Neutrophil (primary cell): ENCODE results near the gene DPYD.

Source experiments
- H3K27ac ChIP-seq: fragments of 200-600 bp; sonication (generic); 2 replicates; pipeline ENCODE4 v1.5.1; 2016; ENCODE audit warnings: mild to moderate bottlenecking, moderate library complexity
- H3K27me3 ChIP-seq: fragments of 200-600 bp; sonication (generic); 2 replicates; pipeline ENCODE4 v1.6.0; 2016; ENCODE audit warnings: mild to moderate bottlenecking
- H3K36me3 ChIP-seq: fragments of 200-600 bp; sonication (generic); 2 replicates; pipeline ENCODE4 v1.5.1; 2017
- H3K4me1 ChIP-seq, 2 experiments: fragments of 200-600 bp in 1 of 2; sonication (generic) in 1 of 2; 1 replicate in 1 of 2; 2 replicates in 1 of 2; pipeline versions ENCODE4 v1.5.1 to v1.6.1; 2013 to 2016; ENCODE audit warnings: low read depth in 1 of 2, low read length in 1 of 2, mild to moderate bottlenecking in 1 of 2, moderate library complexity in 1 of 2; ENCODE audit not compliant: control insufficient read depth in 1 of 2, insufficient read depth in 1 of 2
- H3K4me3 ChIP-seq, 2 experiments: fragments of 200-600 bp in 1 of 2; sonication (generic) in 1 of 2; 1 replicate in 1 of 2; 2 replicates in 1 of 2; pipeline ENCODE4 v1.5.1; 2013 to 2016; ENCODE audit warnings: low read depth in 1 of 2, low read length in 1 of 2, mild to moderate bottlenecking in 1 of 2, moderate library complexity in 1 of 2
- H3K9me3 ChIP-seq: fragments of 200-600 bp; sonication (generic); 2 replicates; pipeline ENCODE4 v1.5.1; 2016
- CTCF ChIP-seq: fragments of 200-600 bp; sonication (generic); IDR thresholded peaks from 2 replicates; pipeline ENCODE4 v1.5.1; 2016; ENCODE audit warnings: antibody characterized with exemption

DPYD gene

GRCh38 chr1:97078872-97079271, 842.0 kb downstream of the DPYD start:
- no peak for TF ChIP-seq CTCF
- no peaks in the 10 kb centered on the region for H3K27me3 ChIP-seq
- H3K36me3 ChIP-seq: peaks cover 11% of the 10 kb centered on the region
- H3K4me3 ChIP-seq: no peak overlapping the region
- H3K27ac ChIP-seq: no peak overlapping the region
- no peaks in the 10 kb centered on the region for H3K9me3 ChIP-seq
- H3K4me1 ChIP-seq: no peaks in the 10 kb centered on the region

- TF ChIP-seq CTCF: no peak
- peaks cover 11% of the 10 kb centered on the region for H3K36me3 ChIP-seq
- H3K4me1 ChIP-seq: no peaks in the 10 kb centered on the region
- no peaks in the 10 kb centered on the region for H3K9me3 ChIP-seq
- no peak overlapping the region for H3K4me3 ChIP-seq
- H3K27ac ChIP-seq: no peak overlapping the region
- H3K27me3 ChIP-seq: no peaks in the 10 kb centered on the region
Measured at GRCh38 chr1:97077221-97077620, 843.6 kb downstream of the DPYD start.

- Histone ChIP-seq H3K36me3 (peaks cover 11% of the 10 kb centered on the region), H3K9me3 (no peaks in the 10 kb centered on the region), H3K27me3 (no peaks in the 10 kb centered on the region), H3K4me3 (no peak overlapping the region), H3K4me1 (no peaks in the 10 kb centered on the region), H3K27ac (no peak overlapping the region)
- no peak for TF ChIP-seq CTCF
Measured at GRCh38 chr1:97074771-97075170, 846.1 kb downstream of the DPYD start.

- no peak overlapping the region for H3K27ac ChIP-seq
- no peak overlapping the region for H3K4me3 ChIP-seq
- TF ChIP-seq CTCF: no peak
- H3K9me3 ChIP-seq: no peaks in the 10 kb centered on the region
- no peaks in the 10 kb centered on the region for H3K27me3 ChIP-seq
- no peaks in the 10 kb centered on the region for H3K4me1 ChIP-seq
- peaks cover 9% of the 10 kb centered on the region for H3K36me3 ChIP-seq
Measured at GRCh38 chr1:97073936-97074335, 846.9 kb downstream of the DPYD start.

GRCh38 chr1:97073169-97073568, 847.7 kb downstream of the DPYD start:
- no peak overlapping the region for H3K27ac ChIP-seq
- H3K4me3 ChIP-seq: no peak overlapping the region
- H3K36me3 ChIP-seq: peaks cover 6% of the 10 kb centered on the region
- H3K9me3 ChIP-seq: no peaks in the 10 kb centered on the region
- H3K27me3 ChIP-seq: no peaks in the 10 kb centered on the region
- TF ChIP-seq CTCF: no peak
- no peaks in the 10 kb centered on the region for H3K4me1 ChIP-seq

GRCh38 chr1:97071173-97071572, 849.7 kb downstream of the DPYD start:
- Histone ChIP-seq H3K9me3 (no peaks in the 10 kb centered on the region), H3K4me3 (no peak overlapping the region), H3K36me3 (no peaks in the 10 kb centered on the region), H3K27ac (no peak overlapping the region), H3K27me3 (no peaks in the 10 kb centered on the region), H3K4me1 (no peaks in the 10 kb centered on the region)
- TF ChIP-seq CTCF: no peak
